ENCODE measurements around the gene NRCAM.

Gene NRCAM

DNA sequence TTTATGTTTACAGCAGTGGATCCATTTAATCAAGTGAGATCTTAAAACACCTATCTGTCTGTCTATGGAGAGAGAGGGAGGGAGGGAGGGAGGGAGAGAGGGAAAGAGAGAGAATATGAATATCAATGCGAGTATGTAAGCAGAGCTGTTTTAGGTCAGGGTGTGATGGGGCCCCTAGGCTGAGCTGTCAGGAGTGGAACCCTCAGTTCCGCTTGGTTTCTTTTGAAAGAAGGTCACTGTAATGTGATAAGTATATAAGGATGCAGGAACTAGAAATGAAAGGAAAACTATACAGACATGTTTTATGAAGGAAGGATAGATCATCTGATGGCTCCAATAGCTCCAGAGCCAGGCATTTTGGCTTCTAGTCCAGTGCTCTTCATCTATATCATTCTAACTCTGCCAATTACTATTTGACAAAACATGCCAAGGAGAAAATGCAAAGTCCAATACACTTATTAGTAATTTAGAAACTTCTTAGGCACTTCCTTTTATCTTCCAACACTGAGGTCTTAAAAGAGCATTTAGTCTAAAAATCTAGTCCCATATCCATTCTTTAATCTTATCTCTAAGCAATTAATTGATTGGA lies 70.3 kb downstream of the NRCAM start:
- no peaks in the 10 kb centered on the region for H3K36me3 ChIP-seq
- TF ChIP-seq, protein P1, sequence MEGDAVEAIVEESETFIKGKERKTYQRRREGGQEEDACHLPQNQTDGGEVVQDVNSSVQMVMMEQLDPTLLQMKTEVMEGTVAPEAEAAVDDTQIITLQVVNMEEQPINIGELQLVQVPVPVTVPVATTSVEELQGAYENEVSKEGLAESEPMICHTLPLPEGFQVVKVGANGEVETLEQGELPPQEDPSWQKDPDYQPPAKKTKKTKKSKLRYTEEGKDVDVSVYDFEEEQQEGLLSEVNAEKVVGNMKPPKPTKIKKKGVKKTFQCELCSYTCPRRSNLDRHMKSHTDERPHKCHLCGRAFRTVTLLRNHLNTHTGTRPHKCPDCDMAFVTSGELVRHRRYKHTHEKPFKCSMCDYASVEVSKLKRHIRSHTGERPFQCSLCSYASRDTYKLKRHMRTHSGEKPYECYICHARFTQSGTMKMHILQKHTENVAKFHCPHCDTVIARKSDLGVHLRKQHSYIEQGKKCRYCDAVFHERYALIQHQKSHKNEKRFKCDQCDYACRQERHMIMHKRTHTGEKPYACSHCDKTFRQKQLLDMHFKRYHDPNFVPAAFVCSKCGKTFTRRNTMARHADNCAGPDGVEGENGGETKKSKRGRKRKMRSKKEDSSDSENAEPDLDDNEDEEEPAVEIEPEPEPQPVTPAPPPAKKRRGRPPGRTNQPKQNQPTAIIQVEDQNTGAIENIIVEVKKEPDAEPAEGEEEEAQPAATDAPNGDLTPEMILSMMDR (IDR thresholded peaks at IDR 0.05): no peak

DNA sequence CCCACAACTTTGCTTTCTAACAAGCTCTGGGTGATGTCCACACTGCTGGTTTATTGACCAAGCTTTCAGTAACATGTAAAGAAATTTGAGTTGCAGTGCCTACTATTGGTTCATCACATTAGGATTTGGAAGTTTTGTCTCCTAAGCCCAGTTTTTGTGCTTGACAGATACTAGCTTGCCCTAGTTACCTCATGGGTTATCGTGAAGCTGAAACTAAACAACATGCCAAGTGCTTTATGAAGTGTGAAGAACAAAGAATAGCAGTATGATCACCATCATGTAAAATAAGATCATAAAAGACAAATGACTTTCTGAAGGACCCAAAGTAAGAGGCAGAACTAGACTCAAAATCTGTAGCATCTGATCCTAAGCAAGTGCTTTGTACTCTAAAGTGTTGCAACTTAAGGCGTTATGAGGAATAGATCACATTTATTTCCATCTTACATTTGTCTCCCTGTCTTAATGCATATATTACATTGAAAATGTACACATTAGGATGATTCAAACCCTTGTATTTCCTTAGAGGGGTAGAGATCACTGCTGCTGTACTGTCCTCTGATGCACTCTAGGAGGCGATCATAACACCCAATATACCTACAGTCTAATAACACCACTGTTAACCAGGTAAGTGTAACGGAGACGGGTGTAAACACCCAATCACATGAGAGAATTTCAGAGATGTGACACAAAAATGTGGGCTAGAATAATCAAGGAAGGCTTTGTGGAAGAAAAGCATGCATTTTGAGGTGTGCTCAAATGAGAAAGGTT lies 71.3 kb downstream of the NRCAM start:
- TF ChIP-seq, protein P1 (IDR thresholded peaks at IDR 0.05): no peak
- no peaks in the 10 kb centered on the region for H3K4me1 ChIP-seq (ENCODE audit: control insufficient read depth in 1 of 2, insufficient read depth in 1 of 2, low read depth in 1 of 2, low read length in 1 of 2)
- H3K27me3 ChIP-seq: peaks cover 5% of the 10 kb centered on the region
- H3K36me3 ChIP-seq: no peaks in the 10 kb centered on the region
- H3K4me3 ChIP-seq (ENCODE audit: low read depth in 1 of 2, low read length in 1 of 2): no peak overlapping the region
- no peak overlapping the region for H3K27ac ChIP-seq
- H3K9me3 ChIP-seq: no peaks in the 10 kb centered on the region

More for the DNA sequence above, 70.3 kb downstream of the NRCAM start:
- H3K4me1 ChIP-seq (ENCODE audit: control insufficient read depth in 1 of 2, insufficient read depth in 1 of 2, low read depth in 1 of 2, low read length in 1 of 2): no peaks in the 10 kb centered on the region
- peaks cover 5% of the 10 kb centered on the region for H3K27me3 ChIP-seq
- no peak overlapping the region for H3K27ac ChIP-seq
- H3K4me3 ChIP-seq (ENCODE audit: low read depth in 1 of 2, low read length in 1 of 2): no peak overlapping the region
- no peaks in the 10 kb centered on the region for H3K9me3 ChIP-seq

DNA sequence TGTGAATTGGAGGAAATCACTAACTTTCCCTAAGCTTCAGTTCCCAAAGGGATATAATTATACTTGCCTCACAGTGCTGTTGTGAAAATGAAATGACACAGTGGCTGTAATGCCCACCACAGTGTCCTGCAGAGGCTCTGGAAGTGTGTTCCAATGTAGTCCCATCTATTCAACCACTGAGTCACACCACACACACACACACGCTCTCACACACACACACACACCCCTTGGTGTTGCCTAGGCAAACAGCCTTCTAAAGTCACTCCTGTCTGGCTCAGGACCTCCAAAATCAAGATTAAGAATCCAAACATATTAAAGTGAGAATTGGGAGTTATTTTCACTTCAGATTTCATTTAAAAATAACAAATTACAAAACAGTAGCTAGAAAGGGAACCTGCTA lies 73.3 kb downstream of the NRCAM start:
- TF ChIP-seq, protein P1 (IDR thresholded peaks at IDR 0.05): no peak

DNA sequence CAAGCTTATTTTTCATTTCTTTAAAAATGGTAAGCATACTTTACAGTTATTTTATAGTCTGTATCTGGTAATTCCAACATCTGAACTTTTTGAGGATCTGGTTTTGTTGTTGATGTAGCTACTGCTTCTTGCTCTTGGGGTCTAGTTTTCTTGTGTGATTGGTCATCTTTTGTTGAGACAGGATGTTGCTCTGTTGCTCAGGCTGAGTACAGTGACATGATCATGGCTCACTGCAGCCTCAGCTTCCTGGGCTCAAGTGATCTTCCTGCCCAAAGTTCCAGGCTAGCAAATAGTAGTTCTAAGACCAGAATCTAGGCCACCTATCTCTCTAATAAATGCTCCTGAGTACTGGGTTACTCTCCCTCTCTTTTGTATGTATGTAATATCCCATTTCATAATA lies 75.7 kb downstream of the NRCAM start:
- no peaks in the 10 kb centered on the region for H3K9me3 ChIP-seq
- TF ChIP-seq, protein P1 (IDR thresholded peaks at IDR 0.05): no peak
- no peaks in the 10 kb centered on the region for H3K4me1 ChIP-seq (ENCODE audit: control insufficient read depth in 1 of 2, insufficient read depth in 1 of 2, low read depth in 1 of 2, low read length in 1 of 2)
- H3K36me3 ChIP-seq: no peaks in the 10 kb centered on the region
- no peak overlapping the region for H3K4me3 ChIP-seq (ENCODE audit: low read depth in 1 of 2, low read length in 1 of 2)
- H3K27ac ChIP-seq: no peak overlapping the region
- peaks cover 9% of the 10 kb centered on the region for H3K27me3 ChIP-seq

More for the DNA sequence above, 73.3 kb downstream of the NRCAM start:
- Histone ChIP-seq H3K4me3 (ENCODE audit: low read depth in 1 of 2, low read length in 1 of 2) (no peak overlapping the region), H3K27me3 (peaks cover 5% of the 10 kb centered on the region), H3K4me1 (ENCODE audit: control insufficient read depth in 1 of 2, insufficient read depth in 1 of 2, low read depth in 1 of 2, low read length in 1 of 2) (no peaks in the 10 kb centered on the region), H3K27ac (no peak overlapping the region), H3K9me3 (no peaks in the 10 kb centered on the region), H3K36me3 (no peaks in the 10 kb centered on the region)

DNA sequence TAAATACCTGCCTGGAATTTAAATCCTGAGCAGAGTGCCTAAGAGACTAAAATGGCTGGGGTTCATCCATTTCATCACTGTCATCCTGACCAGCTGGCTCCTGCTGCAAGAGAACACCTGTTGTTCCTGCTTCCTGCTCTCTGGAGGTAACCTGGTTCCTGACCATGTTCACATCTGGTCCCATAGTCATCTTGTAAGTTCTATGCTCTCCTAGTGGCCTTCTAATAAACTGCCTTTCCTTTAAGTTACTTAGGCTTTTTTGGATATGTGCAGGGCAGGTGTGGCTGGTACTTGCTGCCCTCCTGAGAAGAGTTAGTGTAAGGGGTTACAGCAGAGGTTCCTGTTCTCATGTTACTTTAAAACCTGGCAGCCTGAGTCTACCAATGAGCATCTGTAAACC lies 80.0 kb downstream of the NRCAM start:
- H3K27ac ChIP-seq: no peak overlapping the region
- no peaks in the 10 kb centered on the region for H3K36me3 ChIP-seq
- H3K4me1 ChIP-seq (ENCODE audit: control insufficient read depth in 1 of 2, insufficient read depth in 1 of 2, low read depth in 1 of 2, low read length in 1 of 2): no peaks in the 10 kb centered on the region
- TF ChIP-seq, protein P1 (IDR thresholded peaks at IDR 0.05): no peak
- H3K9me3 ChIP-seq: no peaks in the 10 kb centered on the region
- H3K27me3 ChIP-seq: peaks cover 3% of the 10 kb centered on the region
- H3K4me3 ChIP-seq (ENCODE audit: low read depth in 1 of 2, low read length in 1 of 2): no peak overlapping the region
